HCT116 (cell line): ENCODE data around the gene KRTAP13-1. TPM values are rescaled to one million over a fixed set of nuclear protein-coding genes. Genes with fewer than 3 reads are reported as not detected.

ENCODE experiments used
- ATAC-seq: fragments of 200-7000 bp; cut with Tn5 transposase; 2 replicates; pipeline ENCODE4 v1.9.1; 2020; ENCODE audit warnings: mild to moderate bottlenecking, moderate library complexity
- BruUV-seq: library from RNA; stranded (reverse); fragments of 400-500 nt; replicated peaks from 2 replicates; lab custom pipeline; 2021; lab: Mats Ljungman, UMichigan
- CTCF ChIA-PET: fragments of 300-600 bp; sonication (Branson Sonifier 250); formaldehyde crosslinking; loops from one replicate; lab custom pipeline; 2021; ENCODE audit warnings: antibody characterized with exemption; lab: Charles Lee
- POLR2A ChIA-PET: fragments of 300-600, 350-600 bp; sonication (Branson Sonifier 250); formaldehyde crosslinking; loops from one replicate; lab custom pipeline; 2021; ENCODE audit warnings: antibody characterized with exemption; lab: Charles Lee
- RAD21 ChIA-PET, 2 experiments: fragments of 300-600 bp; sonication (Branson Sonifier 250); formaldehyde crosslinking; loops; one replicate each; lab custom pipeline; 2023; ENCODE audit warnings: low total read pairs in 2 of 2; ENCODE audit not compliant: uncharacterized antibody in 2 of 2, unreplicated experiment in 2 of 2, low non-redundant PET in 1 of 2; lab: Charles Lee
- DNase-seq: peaks from one replicate; pipeline ENCODE4 v3.0.0-alpha.2; 2010; ENCODE audit warnings: low read depth, low spot score
- H2AFZ ChIP-seq: fragments of 200-600 bp; shearing (Covaris generic), sonication (generic); 2 replicates; pipeline ENCODE4 v1.6.1; 2017; ENCODE audit warnings: low read depth, mixed run types, mixed read lengths, antibody characterized with exemption, low read length; ENCODE audit not compliant: poor library complexity, severe bottlenecking
- H3K27ac ChIP-seq: 2 replicates; pipeline ENCODE4 v1.5.1; 2012; ENCODE audit warnings: low read depth, low read length
- H3K27me3 ChIP-seq: fragments of 200-600 bp; sonication (generic); 2 replicates; pipeline ENCODE4 v1.6.1; 2016; ENCODE audit warnings: mixed run types, low read length, mixed read lengths; ENCODE audit not compliant: insufficient read depth
- H3K36me3 ChIP-seq, 2 experiments: fragments of 200-500 bp in 1 of 2; fragments of 200-600 bp in 1 of 2; sonication (Bioruptor generic) in 1 of 2; sonication (generic) in 1 of 2; 2 replicates each; pipeline versions ENCODE4 v1.5.1 to v1.6.1; 2014 to 2016; ENCODE audit warnings: low read length in 2 of 2, inconsistent platforms in 1 of 2, mixed read lengths in 1 of 2, mixed run types in 1 of 2; ENCODE audit not compliant: insufficient read depth in 2 of 2, control insufficient read depth in 1 of 2
- H3K4me1 ChIP-seq, 2 experiments: fragments of 200-600 bp in 1 of 2; sonication (generic) in 1 of 2; 2 replicates each; pipeline versions ENCODE4 v1.5.1 to v1.6.1; 2012 to 2017; ENCODE audit warnings: low read length in 2 of 2, inconsistent platforms in 1 of 2, mild to moderate bottlenecking in 1 of 2, mixed read lengths in 1 of 2, mixed run types in 1 of 2, moderate library complexity in 1 of 2; ENCODE audit not compliant: insufficient read depth in 2 of 2, control insufficient read depth in 1 of 2
- H3K4me2 ChIP-seq: fragments of 200-600 bp; sonication (generic); 2 replicates; pipeline ENCODE4 v1.6.1; 2017; ENCODE audit warnings: mixed run types, low read length, mixed read lengths
- H3K4me3 ChIP-seq, 2 experiments: fragments of 200-600 bp in 1 of 2; sonication (generic) in 1 of 2; replicated peaks in 1 of 2; 2 replicates each; pipeline ENCODE4 v1.5.1; 2011 to 2016; ENCODE audit warnings: low read length in 2 of 2, control low read depth in 1 of 2, low read depth in 1 of 2, mild to moderate bottlenecking in 1 of 2, mixed read lengths in 1 of 2, mixed run types in 1 of 2
- H3K79me2 ChIP-seq: fragments of 200-600 bp; sonication (generic); 2 replicates; pipeline ENCODE4 v1.6.1; 2017; ENCODE audit warnings: mild to moderate bottlenecking, mixed run types, low read length, moderate library complexity, mixed read lengths; ENCODE audit not compliant: insufficient read depth
- H3K9ac ChIP-seq: fragments of 200-600 bp; sonication (generic); 2 replicates; pipeline ENCODE4 v1.6.1; 2016; ENCODE audit warnings: low read length, mixed read lengths
- H3K9me2 ChIP-seq: fragments of 200-600 bp; sonication (generic), shearing (Covaris generic); 2 replicates; pipeline ENCODE4 v1.6.1; 2017; ENCODE audit warnings: mixed run types, mild to moderate bottlenecking, moderate library complexity; ENCODE audit not compliant: insufficient read depth
- H3K9me3 ChIP-seq, 2 experiments: fragments of 200-500 bp in 1 of 2; fragments of 200-600 bp in 1 of 2; sonication (Bioruptor generic) in 1 of 2; sonication (generic) in 1 of 2; 2 replicates each; pipeline ENCODE4 v1.6.1; 2014 to 2017; ENCODE audit warnings: low read length in 2 of 2, mixed read lengths in 2 of 2, inconsistent platforms in 1 of 2, low read depth in 1 of 2, mild to moderate bottlenecking in 1 of 2, mixed run types in 1 of 2, moderate library complexity in 1 of 2; ENCODE audit not compliant: control insufficient read depth in 1 of 2, insufficient read depth in 1 of 2
- H4K20me1 ChIP-seq: fragments of 200-600 bp; sonication (generic), shearing (Covaris generic); 2 replicates; pipeline ENCODE4 v1.6.1; 2017; ENCODE audit warnings: mixed run types, mild to moderate bottlenecking, moderate library complexity; ENCODE audit not compliant: insufficient read depth
- CBX3 ChIP-seq: IDR thresholded peaks from 2 replicates; pipeline ENCODE4 v1.6.1; 2012; ENCODE audit warnings: low read depth
- CEBPB ChIP-seq: IDR thresholded peaks from 2 replicates; pipeline ENCODE4 v1.6.1; 2012; ENCODE audit warnings: low read depth
- EGR1 ChIP-seq: IDR thresholded peaks from 2 replicates; pipeline ENCODE4 v1.6.1; 2012; ENCODE audit warnings: low read depth
- JUND ChIP-seq: IDR thresholded peaks from 2 replicates; pipeline ENCODE4 v1.6.1; 2012
- MAX ChIP-seq: IDR thresholded peaks from 2 replicates; pipeline ENCODE4 v1.6.1; 2012
- POLR2A ChIP-seq: IDR thresholded peaks from 2 replicates; pipeline ENCODE4 v1.7.0; 2011; ENCODE audit warnings: borderline replicate concordance; ENCODE audit not compliant: insufficient read depth, insufficient read length; ENCODE audit errors: extremely low read depth
- POLR2AphosphoS5 ChIP-seq: IDR thresholded peaks from 2 replicates; pipeline ENCODE4 v1.6.1; 2011; ENCODE audit warnings: mild to moderate bottlenecking, low read depth, low read length, moderate library complexity
- SRF ChIP-seq: IDR thresholded peaks from 2 replicates; pipeline ENCODE4 v1.6.1; 2012; ENCODE audit warnings: low read depth
- YY1 ChIP-seq: IDR thresholded peaks from 2 replicates; pipeline ENCODE4 v1.6.1; 2011; ENCODE audit warnings: low read length, low read depth, moderate library complexity, mild to moderate bottlenecking; ENCODE audit not compliant: insufficient replicate concordance; ENCODE audit errors: extremely low read depth
- ZBTB33 ChIP-seq: IDR thresholded peaks from 2 replicates; pipeline ENCODE4 v1.6.1; 2011; ENCODE audit warnings: mild to moderate bottlenecking, low read length, moderate library complexity; ENCODE audit not compliant: insufficient replicate concordance; ENCODE audit errors: extremely low read depth
- intact Hi-C: fragments of 100-400 bp; cut with micrococcal nuclease; formaldehyde crosslinking; loops from 2 replicates; pipeline ENCODE4 v1.10.0; 2022
- total RNA-seq: library from RNA; stranded (reverse); gene quantifications from one replicate; pipeline ENCODE4 v1.2.1, GENCODE V29; 2021; ENCODE audit not compliant: unreplicated experiment

The KRTAP13-1 gene
- total RNA-seq, 1 experiment from 2014 or later, result not detected

- ATAC-seq (no peak), DNase-seq (no peak)
- H4K20me1 ChIP-seq, result no peaks in the 10 kb centered on the region
- no peaks in the 10 kb centered on the region for H3K79me2 ChIP-seq
- ChIA-PET POLR2A (no interaction called here), RAD21 (no interaction called here), CTCF (no interaction called here)
- no peak within 1 kb of the TSS for H3K4me2 ChIP-seq
- H3K4me1 ChIP-seq, result no peaks in the 10 kb centered on the region
- no peaks in the 10 kb centered on the region for H3K36me3 ChIP-seq
- TF ChIP-seq ZBTB33, result no peak
- no peak for TF ChIP-seq CEBPB
- peaks cover 9 to 14% of the 10 kb centered on the region in 2 experiments; a peak in 3 of 4 replicates for H3K9me3 ChIP-seq
- H3K27ac ChIP-seq, result no peak within 1 kb of the TSS
- H3K4me3 ChIP-seq, result no peak within 1 kb of the TSS
- H3K9ac ChIP-seq, result no peak within 1 kb of the TSS
- no TSS peak for BruUV-seq
- H3K27me3 ChIP-seq, result no peaks in the 10 kb centered on the region
- H3K9me2 ChIP-seq, result no peaks in the 10 kb centered on the region
- intact Hi-C loops, result no loop called here
- no peak within 1 kb of the TSS for H2AFZ ChIP-seq
Observed at GRCh38 chr21:30372139-30372770, 23.6 kb upstream of the KRTAP13-1 start, which contains the start of gene KRTAP13-2. KRTAP13-2 (minus strand) TSS chr21:30372271; CDS start chr21:30372213, 58 bp downstream.

GRCh38 chr21:30382201-30382600, 13.6 kb upstream of the KRTAP13-1 start:
- Histone ChIP-seq H2AFZ (no peak overlapping the region), H3K4me3 (no peak overlapping the region), H4K20me1 (no peaks in the 10 kb centered on the region), H3K9me2 (no peaks in the 10 kb centered on the region), H3K36me3 (no peaks in the 10 kb centered on the region), H3K27ac (no peak overlapping the region), H3K4me1 (no peaks in the 10 kb centered on the region), H3K27me3 (no peaks in the 10 kb centered on the region), H3K4me2 (no peak overlapping the region)
- ChIA-PET CTCF (no interaction called here), POLR2A (no interaction called here), RAD21 (no interaction called here)
- intact Hi-C loops, result no loop called here
- no peak for ATAC-seq
- no peak for DNase-seq
- no TSS peak for BruUV-seq
- TF ChIP-seq POLR2AphosphoS5 (no peak), MAX (no peak), EGR1 (no peak), ZBTB33 (no peak), CEBPB (no peak), YY1 (no peak), JUND (no peak), POLR2A (no peak), CBX3 (no peak), SRF (no peak)
- TF ChIP-seq, all 23 proteins: peak for 0
- H3K9me3 ChIP-seq, result peaks cover 6 to 7% of the 10 kb centered on the region in 2 experiments; a peak in 2 of 4 replicates
- H3K79me2 ChIP-seq, result no peaks in the 10 kb centered on the region
- H3K9ac ChIP-seq, result no peak overlapping the region
